ENCODE results near the gene AMER1.
A peak's percentile ranks its signal among the peaks of the same experiment; 100 is the strongest.
"Not testable (repeated sequence)": the region's sequence is repeated elsewhere in the genome, so short reads cannot be mapped to it uniquely, and the experiment has no call there.

Gene AMER1

DNA sequence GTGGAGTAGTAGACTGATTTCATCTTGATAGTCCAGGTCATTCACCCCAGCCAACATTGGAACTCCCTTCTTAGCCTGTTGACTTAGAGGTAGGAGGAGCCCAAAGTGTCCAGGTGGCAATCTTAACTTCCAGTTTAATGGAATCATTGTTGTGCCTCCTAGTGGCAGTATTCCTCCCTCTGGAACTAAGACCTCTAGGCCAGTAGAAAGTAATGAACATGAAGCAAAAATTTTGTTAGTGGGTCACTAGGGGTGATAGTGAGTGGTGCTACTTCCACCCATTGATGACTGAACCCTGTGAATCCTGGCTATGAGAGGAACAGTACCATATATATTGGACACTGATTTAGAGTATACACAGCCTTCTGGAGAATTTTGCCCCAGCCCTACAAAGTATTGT is 8.5 kb upstream of the AMER1 start:
- not testable (repeated sequence) for H3K4me2 ChIP-seq (ENCODE audit: low read length, poor library complexity, severe bottlenecking); H3K36me3 ChIP-seq (ENCODE audit: control insufficient read depth in 1 of 2, insufficient read depth in 2 of 2, low read depth in 1 of 2, low read length in 2 of 2); H2BK15ac ChIP-seq (ENCODE audit: low read depth, poor library complexity, severe bottlenecking); H3K9me3 ChIP-seq (ENCODE audit: control insufficient read depth, low read length); H3K14ac ChIP-seq (ENCODE audit: low read length in 2 of 2); H2BK12ac ChIP-seq (ENCODE audit: low read length in 2 of 2); H3K4me3 ChIP-seq (ENCODE audit: insufficient read depth in 1 of 2, low read depth in 1 of 2, low read length in 2 of 2); H3K18ac ChIP-seq (ENCODE audit: low read depth in 1 of 2, low read length in 2 of 2); H2BK5ac ChIP-seq (ENCODE audit: low read depth, low read length, poor library complexity, severe bottlenecking); H3K9ac ChIP-seq (ENCODE audit: low read length); H4K91ac ChIP-seq (ENCODE audit: low read length); H3K23ac ChIP-seq (ENCODE audit: low read length in 2 of 2); H4K8ac ChIP-seq (ENCODE audit: low read length); H3K27me3 ChIP-seq (ENCODE audit: control insufficient read depth in 1 of 2, insufficient read depth in 1 of 2, low read length in 2 of 2); H3K4me1 ChIP-seq (ENCODE audit: control insufficient read depth, insufficient read depth, low read depth, low read length); DNase-seq; H2AK5ac ChIP-seq (ENCODE audit: low read length, severe bottlenecking); H3K79me1 ChIP-seq (replicated peaks; ENCODE audit: low read length, poor library complexity, severe bottlenecking); H3K4ac ChIP-seq (ENCODE audit: low read depth in 1 of 2, low read length in 2 of 2); H3K27ac ChIP-seq (ENCODE audit: low read length, poor library complexity, severe bottlenecking); H2AFZ ChIP-seq (ENCODE audit: low read depth, low read length); H2BK120ac ChIP-seq (ENCODE audit: low read depth, low read length)

DNA sequence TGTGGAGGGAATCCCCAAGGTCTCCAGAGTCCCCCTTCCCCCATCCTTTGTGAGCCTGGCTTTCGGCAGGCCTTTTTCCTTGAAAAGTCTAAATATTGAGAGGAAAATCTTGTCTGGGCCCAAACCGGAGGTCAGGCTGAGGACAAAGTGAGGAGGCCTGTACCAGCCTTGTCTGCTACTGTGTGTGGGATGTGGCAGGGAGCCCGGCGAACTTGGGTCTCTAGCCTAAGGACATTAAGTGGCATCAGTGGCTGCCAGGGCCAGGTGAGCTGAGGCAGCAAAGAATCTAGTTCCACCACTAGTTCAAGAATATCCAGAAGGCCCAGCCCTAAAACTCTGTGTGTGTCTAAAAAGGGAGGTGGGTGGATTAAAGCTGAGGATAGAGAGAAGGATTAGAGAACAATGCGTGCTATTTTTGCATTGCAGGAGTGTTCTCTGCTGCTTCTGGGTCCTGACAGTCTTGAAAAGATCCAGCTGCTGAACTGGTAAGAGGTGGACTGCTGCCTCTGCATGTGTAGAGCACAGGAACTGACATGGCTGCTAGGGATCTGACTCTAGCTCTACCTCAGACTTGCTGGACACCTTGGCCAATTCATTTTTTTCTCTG is 1.2 kb upstream of the AMER1 start:
- peak overlapping the region in 1 of 2 experiments; percentile 31 for H2BK12ac ChIP-seq (ENCODE audit: low read length in 2 of 2)
- H3K23ac ChIP-seq (ENCODE audit: low read length in 2 of 2), result no peak overlapping the region
- peak overlapping the region; percentile 8 for H2BK5ac ChIP-seq (ENCODE audit: low read depth, low read length, poor library complexity, severe bottlenecking)
- no peak overlapping the region for H2BK15ac ChIP-seq (ENCODE audit: low read depth, poor library complexity, severe bottlenecking)
- 69% methylated on average over 2 of the region's 5 CpGs for WGBS
- peak overlapping the region; percentile 65 for H3K4me2 ChIP-seq (ENCODE audit: low read length, poor library complexity, severe bottlenecking)
- H4K91ac ChIP-seq (ENCODE audit: low read length), result peak overlapping the region; percentile 61
- H3K27ac ChIP-seq (ENCODE audit: low read length, poor library complexity, severe bottlenecking), result peak overlapping the region; percentile 91
- no peaks in the 10 kb centered on the region for H3K9me3 ChIP-seq (ENCODE audit: control insufficient read depth, low read length)
- peaks cover 6% of the 10 kb centered on the region for H3K79me1 ChIP-seq (replicated peaks; ENCODE audit: low read length, poor library complexity, severe bottlenecking)
- H3K4ac ChIP-seq (ENCODE audit: low read depth in 1 of 2, low read length in 2 of 2), result peak overlapping the region in 1 of 2 experiments; percentile 41
- peak overlapping the region; percentile 64 for H4K8ac ChIP-seq (ENCODE audit: low read length)
- peak overlapping the region in 1 of 2 experiments; percentile 78 for H3K4me3 ChIP-seq (ENCODE audit: insufficient read depth in 1 of 2, low read depth in 1 of 2, low read length in 2 of 2)
- DNase-seq, result peak; percentile 57
- peak overlapping the region; percentile 43 to 62 for H3K18ac ChIP-seq (ENCODE audit: low read depth in 1 of 2, low read length in 2 of 2)
- peaks cover 0 to 3% of the 10 kb centered on the region in 2 experiments for H3K27me3 ChIP-seq (ENCODE audit: control insufficient read depth in 1 of 2, insufficient read depth in 1 of 2, low read length in 2 of 2)
- no peak overlapping the region for H2AFZ ChIP-seq (ENCODE audit: low read depth, low read length)
- no peak overlapping the region for H2BK120ac ChIP-seq (ENCODE audit: low read depth, low read length)
- peak overlapping the region; percentile 92 for H3K9ac ChIP-seq (ENCODE audit: low read length)
- peaks cover 12% of the 10 kb centered on the region for H3K4me1 ChIP-seq (ENCODE audit: control insufficient read depth, insufficient read depth, low read depth, low read length)
- H3K36me3 ChIP-seq (ENCODE audit: control insufficient read depth in 1 of 2, insufficient read depth in 2 of 2, low read depth in 1 of 2, low read length in 2 of 2), result no peaks in the 10 kb centered on the region
- no peak overlapping the region for H2AK5ac ChIP-seq (ENCODE audit: low read length, severe bottlenecking)
- H3K14ac ChIP-seq (ENCODE audit: low read length in 2 of 2), result no peak overlapping the region

DNA sequence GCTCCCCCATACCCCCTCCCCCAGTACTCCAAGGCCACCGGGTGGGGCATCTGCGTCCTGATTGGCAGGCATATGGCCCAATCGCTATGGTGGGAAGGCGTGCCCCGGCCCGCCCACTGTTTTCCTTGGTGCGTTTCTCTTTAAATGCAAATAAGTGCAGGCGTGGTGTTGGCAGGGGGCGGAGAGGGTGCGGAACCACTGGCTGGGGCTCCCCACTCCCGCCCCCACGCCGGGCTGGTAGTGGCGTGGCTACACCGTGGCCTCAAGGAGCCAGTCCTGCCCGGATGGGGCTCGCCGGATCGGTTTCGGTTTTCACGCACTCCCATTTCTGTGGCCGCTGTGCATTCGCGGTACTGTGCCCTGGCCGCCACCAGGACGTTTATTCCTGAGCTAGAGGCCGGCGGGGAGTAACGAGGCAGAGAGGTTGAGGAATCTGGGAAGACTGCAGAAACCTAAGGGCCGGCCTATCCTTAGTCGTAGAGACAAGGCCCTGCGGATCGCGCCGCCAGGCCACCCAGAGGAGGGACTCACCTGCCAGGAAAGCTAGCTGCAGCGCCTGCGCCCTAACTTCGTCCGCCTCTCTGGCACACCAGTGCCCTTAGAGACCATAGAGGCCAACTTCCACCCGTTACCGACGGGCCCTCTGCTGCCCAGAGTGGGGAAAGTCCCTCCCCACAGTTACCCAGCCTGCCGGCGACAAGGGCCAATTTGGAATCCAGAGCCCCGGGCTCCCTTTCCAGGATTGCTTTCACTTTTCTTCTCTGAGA is 410 bp upstream of the AMER1 start:
- H3K4ac ChIP-seq (ENCODE audit: low read depth in 1 of 2, low read length in 2 of 2), result peak overlapping the region in 1 of 2 experiments; percentile 41
- H2BK120ac ChIP-seq (ENCODE audit: low read depth, low read length), result peak overlapping the region; percentile 49
- peak overlapping the region; percentile 91 for H3K27ac ChIP-seq (ENCODE audit: low read length, poor library complexity, severe bottlenecking)

More for the DNA sequence above, 410 bp upstream of the AMER1 start:
- H3K9ac ChIP-seq (ENCODE audit: low read length), result peak overlapping the region; percentile 92
- H2AFZ ChIP-seq (ENCODE audit: low read depth, low read length), result no peak overlapping the region
- peak overlapping the region; percentile 70 to 84 for H3K18ac ChIP-seq (ENCODE audit: low read depth in 1 of 2, low read length in 2 of 2)
- WGBS, result 1% methylated on average over 44 of the region's 45 CpGs
- H2BK5ac ChIP-seq (ENCODE audit: low read depth, low read length, poor library complexity, severe bottlenecking), result no peak overlapping the region
- H4K91ac ChIP-seq (ENCODE audit: low read length), result peak overlapping the region; percentile 80
- H3K23ac ChIP-seq (ENCODE audit: low read length in 2 of 2), result peak overlapping the region in 1 of 2 experiments; percentile 16
- no peak overlapping the region for H2BK12ac ChIP-seq (ENCODE audit: low read length in 2 of 2)
- no peaks in the 10 kb centered on the region for H3K36me3 ChIP-seq (ENCODE audit: control insufficient read depth in 1 of 2, insufficient read depth in 2 of 2, low read depth in 1 of 2, low read length in 2 of 2)
- peaks cover 6% of the 10 kb centered on the region for H3K79me1 ChIP-seq (replicated peaks; ENCODE audit: low read length, poor library complexity, severe bottlenecking)
- H3K27me3 ChIP-seq (ENCODE audit: control insufficient read depth in 1 of 2, insufficient read depth in 1 of 2, low read length in 2 of 2), result peaks cover 0 to 3% of the 10 kb centered on the region in 2 experiments
- H2BK15ac ChIP-seq (ENCODE audit: low read depth, poor library complexity, severe bottlenecking), result no peak overlapping the region
- peak overlapping the region; percentile 64 for H4K8ac ChIP-seq (ENCODE audit: low read length)
- H3K4me3 ChIP-seq (ENCODE audit: insufficient read depth in 1 of 2, low read depth in 1 of 2, low read length in 2 of 2), result peak overlapping the region; percentile 78 to 87
- peak; percentile 93 for DNase-seq
- H3K14ac ChIP-seq (ENCODE audit: low read length in 2 of 2), result peak overlapping the region in 1 of 2 experiments; percentile 4
- H2AK5ac ChIP-seq (ENCODE audit: low read length, severe bottlenecking), result no peak overlapping the region
- H3K9me3 ChIP-seq (ENCODE audit: control insufficient read depth, low read length), result no peaks in the 10 kb centered on the region
- peaks cover 12% of the 10 kb centered on the region for H3K4me1 ChIP-seq (ENCODE audit: control insufficient read depth, insufficient read depth, low read depth, low read length)
- peak overlapping the region; percentile 65 for H3K4me2 ChIP-seq (ENCODE audit: low read length, poor library complexity, severe bottlenecking)

Measured in mesenchymal stem cell (in vitro differentiated cells and primary cell).